Gastrocnemius medialis (tissue), 4 donors: ENCODE data around the gene PRMT3.

Experiments used
- CTCF ChIP-seq, 5 experiments: fragments of 450-650 bp in 3 of 5; fragments of 200-600 bp in 2 of 5; sonication (generic) in 2 of 5; IDR thresholded peaks in 4 of 5; conservative IDR thresholded peaks in 1 of 5; 1 replicate in 4 of 5; 2 replicates in 1 of 5; pipeline ENCODE4 v1.5.1; 2016 to 2019; ENCODE audit warnings: antibody characterized with exemption in 5 of 5, mild to moderate bottlenecking in 3 of 5, moderate library complexity in 3 of 5
- POLR2A ChIP-seq, 2 donors: fragments of 450-650 bp; IDR thresholded peaks; one replicate each; pipeline ENCODE4 v1.6.1; 2017; ENCODE audit warnings: antibody characterized with exemption in 2 of 2, mild to moderate bottlenecking in 2 of 2, moderate library complexity in 2 of 2

- TF ChIP-seq POLR2A (IDR thresholded peaks at IDR 0.05) (no peak), CTCF (IDR thresholded peaks at IDR 0.05 in 4 of 5, conservative IDR thresholded peaks at IDR 0.05 in 1 of 5) (no peak)
Measured at GRCh38 chr11:20450829-20451228, 63.3 kb downstream of the PRMT3 start.
